ENCODE measurements around the gene FCN1.

FCN1 gene

DNA sequence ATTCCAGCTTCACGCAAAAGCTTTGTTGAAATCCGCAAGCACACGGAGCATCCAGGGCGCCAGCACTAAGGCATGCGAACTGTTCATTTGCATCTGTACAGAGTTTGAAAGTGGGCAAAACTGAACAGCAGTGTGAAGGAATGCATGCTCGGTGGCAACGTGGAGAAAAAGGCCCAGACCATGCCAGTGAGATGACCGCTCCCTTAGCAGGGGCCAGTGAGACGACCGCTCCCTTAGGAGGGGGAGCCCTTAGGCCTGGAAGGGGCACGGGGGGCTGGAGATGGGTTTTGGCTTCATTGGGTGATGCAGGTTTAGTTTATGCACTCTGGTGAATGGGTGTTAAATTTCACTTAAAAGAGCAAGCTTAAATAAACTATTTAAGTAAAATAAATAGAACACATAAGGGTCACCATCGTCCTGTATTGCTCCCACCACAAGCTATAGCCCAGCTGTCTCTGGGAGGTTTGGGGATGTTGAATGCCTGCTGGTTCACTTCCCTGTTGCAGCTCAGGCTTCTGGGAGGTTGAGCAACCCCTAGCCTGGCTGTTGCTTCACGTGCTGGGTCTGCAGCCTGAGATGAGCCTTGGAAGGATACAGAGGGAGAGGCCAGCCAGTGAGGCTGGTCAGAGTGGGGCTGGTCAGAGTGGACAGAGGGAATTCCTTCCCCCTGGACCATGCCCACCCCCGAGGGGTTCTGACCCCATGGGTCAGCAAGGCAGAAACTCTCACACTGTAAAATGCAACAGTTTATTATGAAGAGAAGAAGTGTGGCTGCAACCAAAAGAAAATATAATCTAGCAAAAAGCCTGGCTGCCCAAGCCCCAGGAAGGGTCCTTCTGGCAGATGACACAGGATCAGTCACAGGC is 4.6 kb upstream of the FCN1 start:
- no peak for DNase-seq (ENCODE audit: low read depth, low spot score)
- no peak overlapping the region for H3K4me3 ChIP-seq (ENCODE audit: low read length)

DNA sequence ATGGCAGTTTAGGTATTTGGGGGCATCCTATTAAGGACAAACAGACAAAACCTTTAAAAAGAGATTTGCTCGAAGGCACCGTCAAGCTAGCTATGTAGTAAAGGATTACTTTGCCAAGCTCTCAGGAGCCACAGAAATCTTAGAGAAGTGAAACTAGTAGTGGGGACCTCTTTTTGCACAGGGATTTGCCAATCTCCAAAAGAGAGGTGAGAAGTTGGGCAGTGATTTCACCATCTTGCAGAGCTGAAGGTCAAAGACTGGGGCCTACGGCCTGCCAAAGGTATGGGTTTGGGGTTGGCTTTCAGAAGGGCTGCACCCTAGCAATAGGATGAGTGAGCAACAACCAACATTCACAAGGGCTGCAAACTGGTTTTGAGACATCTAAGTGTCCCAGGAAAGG is 1.6 kb upstream of the FCN1 start:
- DNase-seq (ENCODE audit: low read depth, low spot score), result no peak
- H3K4me3 ChIP-seq (ENCODE audit: low read length), result no peak overlapping the region

DNA sequence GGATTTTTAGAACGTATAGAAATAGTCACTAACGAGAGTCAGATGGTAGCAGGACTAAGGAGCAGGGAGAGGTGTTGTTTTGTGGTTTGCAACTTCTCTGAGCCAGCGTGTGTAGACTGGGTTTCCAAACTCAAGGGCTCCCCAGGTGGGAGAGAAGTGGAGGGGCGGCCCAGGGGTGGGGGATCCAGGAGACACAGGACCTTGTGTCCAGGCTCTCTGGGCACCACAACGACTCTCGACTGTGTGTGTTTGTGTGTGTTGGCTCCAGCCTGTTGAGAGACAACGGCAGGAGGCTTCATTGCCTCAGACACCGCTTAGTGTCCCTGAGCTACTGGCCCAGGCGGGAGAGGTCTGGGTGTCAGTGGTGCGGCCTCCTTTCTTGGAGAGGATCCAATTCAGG is 934 bp upstream of the FCN1 start:
- H3K4me3 ChIP-seq (ENCODE audit: low read length), result no peak overlapping the region
- no peak for DNase-seq (ENCODE audit: low read depth, low spot score)

DNA sequence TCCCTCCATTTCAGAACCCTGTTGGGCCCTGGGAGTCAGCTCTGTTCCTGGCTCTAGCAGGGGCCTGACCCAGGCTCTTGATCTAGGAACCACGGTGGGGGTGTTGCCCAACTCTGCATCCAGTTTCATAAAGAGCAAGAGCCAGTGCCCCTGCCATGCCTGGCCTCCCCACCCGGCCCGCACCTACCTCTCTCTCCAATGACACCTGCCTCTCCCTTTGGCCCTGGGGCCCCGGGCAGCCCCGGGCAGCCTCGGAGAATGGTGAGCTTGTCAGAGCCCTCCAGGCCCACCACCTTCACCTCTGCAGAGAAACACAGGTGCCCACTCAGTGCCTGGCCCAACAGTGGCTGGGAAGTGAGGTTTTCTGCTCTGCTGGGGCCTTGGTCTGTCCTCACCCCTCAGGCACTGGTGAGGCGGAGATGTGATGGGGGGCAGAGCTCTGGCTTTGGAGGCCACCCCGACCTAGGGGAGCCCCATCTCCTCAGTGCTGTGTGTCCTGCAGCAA is 1.5 kb downstream of the FCN1 start:
- H3K4me3 ChIP-seq (ENCODE audit: low read length), result no peak overlapping the region
- no peak for DNase-seq (ENCODE audit: low read depth, low spot score)

DNA sequence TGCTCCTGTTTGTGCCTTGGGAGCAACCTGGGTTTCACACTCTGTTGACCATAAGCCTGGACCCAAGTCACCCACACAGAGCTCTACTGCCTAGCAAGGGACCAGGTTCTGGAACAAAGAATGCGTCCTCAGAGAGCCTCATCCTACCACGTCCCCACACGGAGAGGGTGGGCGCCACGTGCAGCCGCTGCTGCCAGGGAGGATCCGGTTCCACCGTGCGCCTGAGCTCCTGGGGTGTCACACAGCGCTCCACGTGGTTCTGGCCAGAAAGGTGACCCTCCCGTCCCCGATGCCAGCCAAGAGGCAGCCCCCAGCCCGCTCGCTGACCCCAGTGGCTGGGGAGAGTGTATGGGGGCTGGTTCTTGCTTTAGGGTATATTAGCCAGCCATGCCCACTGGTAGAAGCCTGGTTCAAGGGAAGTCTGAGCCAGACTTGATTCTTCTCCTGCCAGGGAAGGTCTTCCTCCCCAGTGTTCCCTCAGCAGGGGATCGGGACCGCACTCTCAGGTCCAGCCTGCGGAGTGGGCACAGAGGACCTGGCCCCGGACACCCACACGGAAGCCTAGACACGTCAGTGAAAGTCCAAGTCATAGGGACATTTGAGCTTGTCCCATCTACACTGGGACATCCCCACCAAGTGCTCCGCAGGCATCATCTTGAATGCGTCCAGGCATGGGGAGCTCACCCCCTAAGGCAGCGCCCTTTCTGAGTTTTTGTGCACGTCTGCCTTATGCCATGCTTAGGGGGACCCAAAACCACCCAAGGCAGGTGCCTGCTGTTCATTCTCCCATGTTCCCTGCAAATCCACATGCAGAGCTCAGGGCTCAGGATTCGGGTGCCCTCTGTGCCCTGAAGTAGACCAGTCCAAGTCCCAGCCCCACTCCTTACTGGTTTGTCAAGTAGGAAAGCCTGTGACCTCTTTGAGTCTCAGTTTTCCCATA is 2.4 kb downstream of the FCN1 start:
- H3K4me3 ChIP-seq (ENCODE audit: low read length), result no peak overlapping the region
- no peak for DNase-seq (ENCODE audit: low read depth, low spot score)

DNA sequence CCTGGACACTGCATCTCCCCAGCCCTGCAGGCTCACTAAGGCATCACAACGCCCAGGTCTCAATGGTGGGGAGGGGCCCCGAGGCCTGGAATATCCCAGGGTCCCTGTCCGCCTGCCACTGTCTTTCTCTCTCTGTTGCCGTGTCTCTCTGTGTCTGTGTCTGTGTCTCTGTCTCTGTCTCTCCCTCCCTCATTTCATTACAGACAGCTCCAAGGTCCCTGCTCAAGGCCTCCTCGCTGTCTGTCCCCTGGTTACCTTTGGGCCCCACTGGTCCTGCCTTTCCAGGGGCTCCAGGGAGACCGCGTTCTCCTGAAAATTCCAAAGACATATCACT is 3.2 kb downstream of the FCN1 start:
- DNase-seq (ENCODE audit: low read depth, low spot score), result no peak

DNA sequence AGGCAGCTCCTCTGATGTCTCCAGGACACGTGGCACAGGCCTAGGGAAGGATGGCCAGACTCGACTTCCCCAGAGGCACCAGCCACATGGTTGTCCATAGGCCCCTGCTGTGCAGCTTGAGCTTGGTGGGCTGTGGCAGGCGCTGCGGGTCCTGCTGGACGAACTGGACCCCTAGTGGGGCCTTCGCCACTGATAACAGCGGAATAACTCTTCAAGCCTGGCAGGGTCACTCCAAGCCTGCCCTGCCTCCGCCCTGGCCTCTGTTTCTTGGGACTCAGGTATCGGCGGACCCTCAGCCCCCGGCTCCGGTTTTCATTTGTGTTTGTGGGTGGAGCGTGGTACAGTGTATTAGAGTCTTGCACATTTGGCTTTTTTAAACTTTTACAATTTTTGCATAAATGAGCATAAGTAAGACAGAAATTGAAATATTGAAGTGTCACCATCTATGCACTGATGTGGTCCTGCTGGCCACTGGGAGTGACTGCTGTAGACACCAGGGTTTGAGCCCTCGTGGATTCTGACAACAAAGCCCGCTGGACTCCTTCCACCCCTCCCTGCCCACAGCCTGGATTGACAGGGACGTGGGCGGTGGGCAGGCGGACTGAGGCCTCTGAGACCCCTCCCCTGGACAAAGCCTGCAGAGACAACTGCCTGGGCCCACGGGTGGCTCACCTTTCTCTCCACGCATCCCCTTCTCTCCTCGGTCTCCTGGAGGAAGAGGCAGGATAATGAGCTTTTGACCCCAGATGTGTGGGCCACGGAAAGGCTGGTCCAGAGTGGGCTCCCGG is 3.8 kb downstream of the FCN1 start:
- no peak overlapping the region for H3K4me3 ChIP-seq (ENCODE audit: low read length)
- DNase-seq (ENCODE audit: low read depth, low spot score), result no peak

More for the DNA sequence above, 3.2 kb downstream of the FCN1 start:
- H3K4me3 ChIP-seq (ENCODE audit: low read length), result no peak overlapping the region

DNA sequence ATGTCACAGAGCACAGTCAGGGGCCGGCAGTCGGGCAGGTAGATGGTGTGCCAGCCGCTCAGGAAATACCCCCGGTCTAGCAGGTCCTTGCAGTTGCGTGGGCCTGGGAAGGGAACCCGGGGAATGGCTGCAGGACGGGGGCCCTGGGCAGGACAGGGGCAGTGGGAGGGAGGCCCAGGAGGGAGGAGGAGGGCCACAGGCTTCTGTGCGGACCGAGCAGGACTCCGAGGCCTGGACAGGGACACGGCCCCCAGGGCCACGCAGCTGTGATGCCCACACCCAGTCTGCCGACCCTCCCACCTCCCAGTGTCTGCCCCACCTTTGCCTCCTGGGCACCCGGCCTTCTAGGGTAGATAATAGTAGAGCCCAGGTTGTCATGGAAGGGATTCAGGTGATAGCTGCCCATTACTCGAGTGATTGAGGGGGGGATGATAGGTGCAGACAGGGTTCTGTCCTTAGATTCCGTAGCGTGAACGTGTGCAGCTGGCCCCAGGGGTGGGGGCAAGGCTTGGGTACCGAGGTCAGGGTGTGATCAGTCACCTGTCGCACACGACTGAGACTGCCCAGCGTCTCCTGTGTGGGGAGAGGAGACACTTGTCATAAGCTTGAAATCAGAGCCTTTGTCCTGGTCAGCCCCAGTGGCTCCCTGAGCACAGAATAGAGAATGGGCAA is 4.5 kb downstream of the FCN1 start:
- DNase-seq (ENCODE audit: low read depth, low spot score), result no peak

DNA sequence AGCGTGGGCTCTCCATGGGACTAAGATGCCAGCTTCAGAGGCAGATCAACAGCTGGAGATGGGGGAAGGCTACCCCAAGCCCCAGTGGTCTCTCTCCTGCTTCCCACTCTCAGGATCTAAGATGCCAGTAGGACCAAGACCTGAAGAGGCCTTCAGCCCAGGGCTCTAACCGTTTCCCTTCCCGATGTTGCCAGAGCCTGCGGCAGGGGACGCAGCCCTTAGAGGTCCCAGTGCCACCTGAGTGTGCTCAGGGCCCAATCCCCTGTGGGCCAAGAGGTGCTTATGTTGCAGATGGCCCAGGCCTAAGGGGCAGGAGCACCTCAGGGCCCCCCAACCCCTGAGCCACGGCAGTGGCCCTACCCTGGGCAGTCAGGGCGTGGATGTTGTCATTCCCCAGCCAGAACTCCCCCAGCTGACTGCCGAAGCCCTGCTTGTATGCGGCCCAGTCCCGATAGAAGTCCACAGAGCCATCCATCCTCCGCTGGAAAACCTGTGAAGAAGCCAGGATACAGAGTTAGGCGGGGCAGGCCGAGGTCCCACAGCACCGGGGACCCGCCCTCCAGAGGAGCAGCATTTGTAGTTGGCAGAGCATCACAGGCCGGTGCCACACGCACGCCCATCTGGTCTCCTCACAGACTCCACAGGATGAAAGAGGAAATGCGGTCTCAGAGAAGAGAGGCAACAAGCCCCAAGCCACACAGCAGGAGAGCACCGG is 5.4 kb downstream of the FCN1 start:
- no peak for DNase-seq (ENCODE audit: low read depth, low spot score)
- H3K4me3 ChIP-seq (ENCODE audit: low read length), result no peak overlapping the region

More for the DNA sequence above, 4.5 kb downstream of the FCN1 start:
- H3K4me3 ChIP-seq (ENCODE audit: low read length), result no peak overlapping the region

DNA sequence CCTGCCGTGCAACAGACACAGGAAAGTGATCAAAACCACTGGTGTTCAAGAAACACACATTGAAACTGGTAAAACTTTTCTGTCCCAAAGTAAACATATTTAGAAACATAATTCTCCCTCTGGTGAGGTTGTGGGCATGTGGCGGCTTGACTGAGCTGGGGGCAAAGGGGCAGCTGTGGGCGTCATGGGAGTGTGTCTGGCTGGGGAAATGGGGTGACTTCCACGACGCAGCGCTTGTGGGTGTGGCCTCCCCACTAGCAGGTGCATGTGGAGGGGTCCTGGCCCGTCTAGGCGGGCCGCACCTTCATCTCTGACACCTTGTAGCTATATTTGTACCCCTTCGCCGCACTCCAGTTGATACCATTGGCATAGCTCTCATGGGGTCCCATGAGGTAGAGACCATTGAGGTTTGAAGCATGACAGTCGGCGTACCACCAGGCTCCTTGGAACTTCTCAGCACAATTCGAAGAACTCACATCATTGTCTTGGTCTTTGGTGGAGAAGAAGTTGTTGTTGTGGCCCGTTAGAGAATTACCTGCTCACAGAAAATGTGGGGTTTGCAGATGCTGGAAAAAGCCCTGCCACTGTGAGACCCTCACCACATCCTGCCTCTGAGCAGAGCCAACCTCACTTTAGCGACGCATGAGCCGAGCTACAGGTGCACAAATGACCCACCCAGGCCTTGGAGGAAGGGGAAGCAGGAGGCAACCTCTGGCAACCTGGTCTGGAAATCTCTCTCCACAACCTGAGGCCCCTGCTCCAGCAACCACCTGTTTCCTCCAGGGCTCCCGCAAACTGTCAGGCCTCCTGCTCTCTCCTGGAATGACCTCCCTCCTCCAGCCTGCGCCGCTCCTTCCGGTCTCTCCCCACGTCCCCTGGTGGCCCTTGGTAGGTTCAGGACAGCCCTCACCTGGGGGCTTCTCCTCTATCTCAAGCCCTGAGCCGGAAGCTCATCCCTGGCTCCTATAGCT is 7.9 kb downstream of the FCN1 start:
- peak; percentile 16 for DNase-seq (ENCODE audit: low read depth, low spot score)
- no peak overlapping the region for H3K4me3 ChIP-seq (ENCODE audit: low read length)

DNA sequence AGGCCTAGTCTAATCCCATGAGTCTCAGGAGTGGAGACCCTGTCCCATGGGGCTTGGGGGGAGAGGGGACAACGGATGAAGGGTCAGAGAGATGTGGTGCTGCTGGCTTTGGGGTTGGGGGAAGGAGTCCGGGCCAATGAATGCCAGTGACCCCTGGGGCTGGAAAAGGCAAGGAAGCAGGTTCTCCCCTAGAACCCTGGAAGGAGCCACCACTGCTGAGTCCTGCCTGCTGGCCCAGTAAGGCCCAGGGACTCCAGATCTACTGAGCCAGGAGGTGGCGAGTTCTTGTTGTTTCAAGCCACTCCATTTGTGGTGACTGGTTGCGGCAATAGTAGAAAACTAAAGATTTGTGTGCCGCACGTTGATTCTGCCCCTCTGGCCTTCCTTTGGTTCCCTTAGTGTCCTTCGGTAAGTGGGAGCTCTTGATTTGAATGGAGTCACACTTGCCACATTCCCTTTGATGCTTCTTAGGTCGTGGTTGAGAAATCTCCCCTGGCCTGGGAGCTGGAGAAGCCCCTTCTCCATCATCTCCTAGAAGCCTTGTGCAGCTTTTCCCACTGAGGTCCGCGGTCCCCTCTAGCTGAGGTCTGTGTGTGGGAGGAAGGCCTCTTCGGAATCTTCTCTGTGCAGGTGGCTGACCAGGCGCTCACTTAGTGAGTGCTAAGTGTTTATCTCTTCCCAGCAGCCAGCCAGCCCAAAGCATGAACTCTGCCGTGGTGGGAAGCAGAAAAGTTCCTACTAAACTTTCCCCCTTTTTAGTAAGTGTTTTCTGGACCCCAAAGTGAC is 9.0 kb downstream of the FCN1 start:
- no peak overlapping the region for H3K4me3 ChIP-seq (ENCODE audit: low read length)
- no peak for DNase-seq (ENCODE audit: low read depth, low spot score)

DNA sequence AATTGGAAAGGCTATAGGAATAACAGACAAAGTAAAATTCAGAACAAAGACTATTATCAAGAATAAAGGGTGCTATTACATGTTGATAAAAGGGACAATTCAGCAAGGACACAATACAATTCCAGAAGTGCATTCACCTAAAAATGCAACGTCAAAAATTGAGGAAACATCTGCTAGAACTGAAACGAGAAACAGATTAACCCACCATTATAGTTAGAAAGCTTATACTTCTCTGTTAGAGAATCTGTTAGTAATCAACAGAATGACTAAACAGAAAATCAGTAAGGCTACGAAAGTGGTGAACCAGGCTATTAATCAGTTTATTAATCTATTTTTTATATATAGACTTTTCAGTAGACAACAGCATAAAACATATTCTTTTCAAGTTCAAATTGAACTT is 14.8 kb downstream of the FCN1 start:
- no peak for DNase-seq (ENCODE audit: low read depth, low spot score)
- no peak overlapping the region for H3K4me3 ChIP-seq (ENCODE audit: low read length)

DNA sequence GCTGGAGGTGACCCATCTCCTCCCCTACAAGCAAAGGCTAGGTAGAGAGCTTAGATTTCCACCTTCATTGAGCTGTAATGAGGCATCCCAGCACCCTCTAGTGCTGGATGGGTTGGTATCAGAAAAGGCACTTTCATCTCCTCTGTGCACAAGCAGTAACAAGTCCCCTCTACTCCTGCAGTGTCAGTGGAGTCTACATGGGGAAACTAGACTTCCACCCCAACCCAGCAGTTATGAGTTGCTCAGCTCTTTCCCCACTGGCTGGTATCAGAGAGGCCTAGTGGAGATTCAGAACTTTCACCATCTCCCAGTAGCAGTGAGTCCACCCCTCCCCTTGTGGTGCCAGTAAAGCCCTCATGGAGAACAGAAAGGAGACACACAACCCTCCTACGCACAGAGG is 17.9 kb downstream of the FCN1 start:
- DNase-seq (ENCODE audit: low read depth, low spot score), result no peak
- H3K4me3 ChIP-seq (ENCODE audit: low read length), result no peak overlapping the region

DNA sequence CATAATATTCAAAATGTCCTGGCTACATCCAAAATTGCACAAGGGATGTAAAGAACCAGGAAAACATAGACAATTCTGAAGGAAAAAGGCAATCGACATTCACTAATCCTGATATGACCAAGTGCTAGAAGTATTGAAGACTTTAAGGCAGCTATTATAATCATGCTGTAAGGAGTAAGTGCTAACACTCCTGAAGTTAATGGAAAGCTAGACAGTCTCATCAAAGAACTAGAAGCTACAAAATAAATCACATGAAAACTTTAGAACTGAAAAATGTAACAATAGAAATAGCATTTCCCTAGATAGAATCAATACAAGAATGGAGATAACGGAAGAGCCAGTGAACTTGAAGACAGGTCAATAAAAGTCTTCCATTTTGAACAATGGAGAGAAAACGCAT is 18.5 kb downstream of the FCN1 start:
- no peak overlapping the region for H3K4me3 ChIP-seq (ENCODE audit: low read length)
- no peak for DNase-seq (ENCODE audit: low read depth, low spot score)

DNA sequence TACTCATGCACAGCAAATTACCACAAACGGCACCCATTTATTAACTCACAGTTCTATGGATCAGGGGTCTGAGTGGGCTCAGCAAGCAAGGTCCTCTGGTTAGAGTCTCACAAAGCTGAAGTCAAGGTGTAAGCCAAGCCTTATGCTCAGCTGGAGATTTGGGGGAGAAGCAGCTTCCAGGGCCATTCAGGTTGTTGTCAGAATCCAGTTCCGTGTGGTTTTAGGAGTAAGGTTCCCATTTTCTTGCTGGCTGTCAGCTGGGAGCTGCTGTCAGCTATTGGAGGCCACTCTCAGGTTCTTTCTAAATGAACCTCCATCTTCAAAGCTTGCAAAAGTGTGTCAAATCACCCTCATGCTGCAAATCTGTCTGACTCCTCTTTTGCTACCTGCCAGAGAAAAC is 19.4 kb downstream of the FCN1 start:
- H3K4me3 ChIP-seq (ENCODE audit: low read length), result no peak overlapping the region
- no peak for DNase-seq (ENCODE audit: low read depth, low spot score)

DNA sequence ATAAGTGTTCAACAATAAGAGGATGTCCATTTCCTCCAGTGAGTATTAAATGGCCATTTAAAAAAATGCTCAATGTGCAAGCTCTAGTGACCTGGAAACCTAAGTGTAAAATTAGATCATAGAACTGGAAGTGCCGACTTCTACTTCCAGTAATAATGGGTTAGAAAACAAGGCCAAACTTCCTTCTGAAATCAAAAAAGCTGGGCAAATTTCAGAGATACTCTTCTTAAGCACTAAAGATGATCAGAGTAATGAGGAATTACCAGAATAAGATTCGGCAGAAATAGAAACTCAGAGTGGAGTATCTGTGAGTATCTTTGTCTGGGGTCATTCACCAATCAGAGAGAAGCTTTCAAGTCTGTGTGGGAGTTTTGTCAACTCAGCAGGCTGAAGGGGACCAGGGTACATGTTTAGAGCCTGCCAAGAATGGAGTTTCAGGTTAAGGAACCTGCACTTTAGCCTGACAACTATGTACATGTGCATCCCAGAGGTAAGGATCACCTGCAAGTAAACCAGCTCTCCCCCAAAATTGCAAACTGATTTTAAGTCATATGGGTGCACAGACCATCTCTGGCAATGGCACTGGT is 20.0 kb downstream of the FCN1 start:
- no peak overlapping the region for H3K4me3 ChIP-seq (ENCODE audit: low read length)
- no peak for DNase-seq (ENCODE audit: low read depth, low spot score)

All from Jurkat, Clone E6-1 (cell line).